HL-60 (cell line): ENCODE data around the gene ZFAND3.

Experiments used
- CTCF ChIP-seq: IDR thresholded peaks from one replicate; pipeline ENCODE4 v1.5.1; 2011; ENCODE audit warnings: low read length, control low read depth, inconsistent platforms; ENCODE audit not compliant: insufficient read depth
- GABPA ChIP-seq: IDR thresholded peaks from 2 replicates; pipeline ENCODE4 v1.6.1; 2012; ENCODE audit warnings: low read depth
- POLR2AphosphoS5 ChIP-seq: IDR thresholded peaks from 2 replicates; pipeline ENCODE4 v1.6.1; 2012; ENCODE audit warnings: low read depth
- REST ChIP-seq: IDR thresholded peaks from 2 replicates; pipeline ENCODE4 v1.6.1; 2012; ENCODE audit warnings: low read depth; ENCODE audit not compliant: insufficient replicate concordance
- SPI1 ChIP-seq: IDR thresholded peaks from 2 replicates; pipeline ENCODE4 v1.6.1; 2012; ENCODE audit warnings: low read depth, mild to moderate bottlenecking, borderline replicate concordance

DNA sequence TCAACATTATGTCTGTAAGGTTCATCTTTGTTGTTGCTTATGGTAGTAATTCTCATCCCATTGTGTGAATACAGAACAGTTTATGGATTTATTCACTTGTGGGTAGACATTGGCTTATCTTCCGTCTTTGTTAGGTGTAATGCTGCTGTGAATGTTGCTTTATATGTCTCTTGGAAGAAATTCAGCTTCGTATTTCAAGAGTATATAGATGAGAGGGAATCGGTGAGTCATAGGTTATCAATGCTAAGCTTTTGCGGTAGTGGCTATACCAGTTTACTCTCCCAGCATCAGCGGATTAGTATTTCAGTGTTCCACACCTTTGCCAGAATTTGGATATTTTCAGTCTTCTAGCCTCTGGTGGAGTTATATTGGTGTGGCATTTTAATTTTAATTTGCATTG, 77.8 kb downstream of the ZFAND3 start:
- TF ChIP-seq CTCF: no peak
- TF ChIP-seq REST: no peak
- no peak for TF ChIP-seq GABPA
- TF ChIP-seq POLR2AphosphoS5: no peak
- no peak for TF ChIP-seq SPI1
